SU-DHL-6 (cell line): ENCODE data around the gene AGAP3.

Experiments used
- EZH2phosphoT487 ChIP-seq: fragments of 200-600 bp; sonication (generic), shearing (Covaris generic); conservative IDR thresholded peaks from 2 replicates; pipeline ENCODE4 v1.6.1; 2018; ENCODE audit warnings: mild to moderate bottlenecking, antibody characterized with exemption, low read length, moderate library complexity, mixed read lengths
- TF ChIP-seq, protein P1 (sequence below): fragments of 200-600 bp; sonication (generic); IDR thresholded peaks from one replicate; pipeline ENCODE4 v1.5.1; 2017; ENCODE audit warnings: antibody characterized with exemption, mild to moderate bottlenecking, low read length, moderate library complexity; ENCODE audit not compliant: insufficient read depth, poor library complexity, severe bottlenecking

DNA sequence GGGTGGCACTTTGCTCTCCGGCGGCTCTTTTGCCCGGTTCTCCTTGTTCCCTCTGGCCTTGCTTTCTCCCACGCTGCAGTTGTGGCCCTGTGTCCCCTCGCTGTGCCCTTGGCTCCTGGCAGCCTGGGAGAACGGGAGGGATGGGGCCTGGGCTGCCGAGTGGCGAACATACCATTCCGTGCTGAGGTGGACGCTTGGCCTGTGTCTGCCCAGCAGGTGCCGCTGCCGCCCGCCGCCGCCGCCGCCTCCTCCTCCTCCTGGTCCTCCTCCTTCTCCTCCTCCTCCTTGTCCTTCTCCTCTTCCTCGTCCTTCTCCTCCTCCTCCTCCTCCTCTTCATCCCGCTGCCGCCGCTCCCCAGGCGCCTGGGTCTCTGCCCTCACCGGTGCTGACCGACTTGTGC, 36.0 kb downstream of the AGAP3 start:
- TF ChIP-seq, protein P1, sequence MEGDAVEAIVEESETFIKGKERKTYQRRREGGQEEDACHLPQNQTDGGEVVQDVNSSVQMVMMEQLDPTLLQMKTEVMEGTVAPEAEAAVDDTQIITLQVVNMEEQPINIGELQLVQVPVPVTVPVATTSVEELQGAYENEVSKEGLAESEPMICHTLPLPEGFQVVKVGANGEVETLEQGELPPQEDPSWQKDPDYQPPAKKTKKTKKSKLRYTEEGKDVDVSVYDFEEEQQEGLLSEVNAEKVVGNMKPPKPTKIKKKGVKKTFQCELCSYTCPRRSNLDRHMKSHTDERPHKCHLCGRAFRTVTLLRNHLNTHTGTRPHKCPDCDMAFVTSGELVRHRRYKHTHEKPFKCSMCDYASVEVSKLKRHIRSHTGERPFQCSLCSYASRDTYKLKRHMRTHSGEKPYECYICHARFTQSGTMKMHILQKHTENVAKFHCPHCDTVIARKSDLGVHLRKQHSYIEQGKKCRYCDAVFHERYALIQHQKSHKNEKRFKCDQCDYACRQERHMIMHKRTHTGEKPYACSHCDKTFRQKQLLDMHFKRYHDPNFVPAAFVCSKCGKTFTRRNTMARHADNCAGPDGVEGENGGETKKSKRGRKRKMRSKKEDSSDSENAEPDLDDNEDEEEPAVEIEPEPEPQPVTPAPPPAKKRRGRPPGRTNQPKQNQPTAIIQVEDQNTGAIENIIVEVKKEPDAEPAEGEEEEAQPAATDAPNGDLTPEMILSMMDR: no peak
- TF ChIP-seq EZH2phosphoT487: no peak
